Upper lobe of left lung (tissue), 4 donors: ENCODE results near the gene TLR10.
"Not testable (repeated sequence)": the region's sequence is repeated elsewhere in the genome, so short reads cannot be mapped to it uniquely, and the experiment has no call there.

ENCODE experiments used
- EP300 ChIP-seq, 4 donors: sonication (generic); formaldehyde crosslinking; IDR thresholded peaks; one replicate each; pipeline ENCODE4 v1.5.1; 2017; ENCODE audit warnings: antibody characterized with exemption in 4 of 4, control low read depth in 2 of 4
- POLR2A ChIP-seq, 4 donors: fragments of 450-650 bp; IDR thresholded peaks; one replicate each; pipeline ENCODE4 v1.5.1; 2016 to 2017; ENCODE audit warnings: antibody characterized with exemption in 4 of 4, mild to moderate bottlenecking in 2 of 4

DNA sequence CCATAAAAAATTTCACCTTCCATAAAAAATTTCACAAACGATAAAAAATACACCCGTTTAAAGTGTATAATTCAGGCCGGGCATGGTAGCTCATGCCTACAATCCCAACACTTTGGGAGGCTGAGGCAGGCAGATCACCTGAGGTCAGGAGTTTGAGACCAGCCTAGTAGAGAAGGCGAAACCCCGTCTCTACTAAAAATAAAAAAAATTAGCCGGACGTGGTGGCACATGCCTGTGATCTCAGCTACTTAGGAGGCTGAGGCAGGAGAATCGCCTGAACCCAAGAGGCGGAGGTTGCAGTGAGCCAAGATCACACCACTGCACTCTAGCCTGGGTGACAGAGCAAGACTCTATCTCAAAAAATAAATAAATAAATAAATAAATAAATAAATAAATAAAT, 23.5 kb upstream of the TLR10 start:
- TF ChIP-seq POLR2A, EP300 (IDR thresholded peaks at IDR 0.05): not testable (repeated sequence)
